ENCODE measurements around the gene SEMA3A.

The SEMA3A gene

DNA sequence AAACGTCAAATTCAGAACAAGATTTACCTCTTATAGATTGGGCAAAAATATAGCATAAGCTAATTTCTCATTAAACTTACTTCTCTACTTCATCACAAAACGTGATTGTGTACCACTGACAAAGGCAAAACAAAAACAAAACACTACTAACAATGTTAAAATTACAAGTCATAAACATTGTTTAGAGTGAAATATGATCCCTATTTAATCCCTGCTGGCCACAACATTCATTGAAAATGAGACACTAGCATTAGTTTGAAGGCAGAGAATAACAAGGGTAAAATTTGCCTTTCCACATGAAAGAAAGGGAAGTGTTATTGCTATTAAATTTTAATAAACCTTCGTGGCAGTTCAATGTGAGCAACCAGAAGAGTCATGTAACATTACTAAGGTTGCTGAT is 45.0 kb downstream of the SEMA3A start:
- in situ Hi-C loops (cut with HindIII; ENCODE audit: low sequenced_read_pairs), result no loop called here
- TF ChIP-seq, protein P1, sequence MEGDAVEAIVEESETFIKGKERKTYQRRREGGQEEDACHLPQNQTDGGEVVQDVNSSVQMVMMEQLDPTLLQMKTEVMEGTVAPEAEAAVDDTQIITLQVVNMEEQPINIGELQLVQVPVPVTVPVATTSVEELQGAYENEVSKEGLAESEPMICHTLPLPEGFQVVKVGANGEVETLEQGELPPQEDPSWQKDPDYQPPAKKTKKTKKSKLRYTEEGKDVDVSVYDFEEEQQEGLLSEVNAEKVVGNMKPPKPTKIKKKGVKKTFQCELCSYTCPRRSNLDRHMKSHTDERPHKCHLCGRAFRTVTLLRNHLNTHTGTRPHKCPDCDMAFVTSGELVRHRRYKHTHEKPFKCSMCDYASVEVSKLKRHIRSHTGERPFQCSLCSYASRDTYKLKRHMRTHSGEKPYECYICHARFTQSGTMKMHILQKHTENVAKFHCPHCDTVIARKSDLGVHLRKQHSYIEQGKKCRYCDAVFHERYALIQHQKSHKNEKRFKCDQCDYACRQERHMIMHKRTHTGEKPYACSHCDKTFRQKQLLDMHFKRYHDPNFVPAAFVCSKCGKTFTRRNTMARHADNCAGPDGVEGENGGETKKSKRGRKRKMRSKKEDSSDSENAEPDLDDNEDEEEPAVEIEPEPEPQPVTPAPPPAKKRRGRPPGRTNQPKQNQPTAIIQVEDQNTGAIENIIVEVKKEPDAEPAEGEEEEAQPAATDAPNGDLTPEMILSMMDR (IDR thresholded peaks at IDR 0.05; ENCODE audit: low read depth, low read length), result no peak
- DNase-seq (ENCODE audit: low read depth, low spot score), result no peak

DNA sequence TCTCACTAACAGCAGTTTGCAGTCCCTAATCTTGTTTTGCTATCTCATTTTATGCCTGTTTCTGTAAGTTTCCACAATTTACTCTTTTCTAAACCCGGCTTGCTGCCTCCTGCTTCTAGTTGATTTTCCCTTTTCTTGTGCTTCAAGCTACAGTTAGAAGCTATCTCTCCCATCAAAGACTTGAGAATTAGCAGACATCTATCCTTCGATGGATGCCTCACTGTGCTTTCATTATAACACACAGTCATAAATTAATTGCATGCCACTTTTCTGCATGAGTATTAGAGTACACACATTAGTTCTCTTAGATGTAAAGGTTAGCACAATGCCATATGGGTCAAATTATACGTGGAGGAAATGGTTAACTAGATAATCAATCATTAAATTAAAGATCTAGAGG is 48.7 kb downstream of the SEMA3A start:
- no peak for DNase-seq (ENCODE audit: low read depth, low spot score)
- no peak overlapping the region for H3K4me3 ChIP-seq (ENCODE audit: low read depth, low read length)
- TF ChIP-seq, protein P1 (IDR thresholded peaks at IDR 0.05; ENCODE audit: low read depth, low read length), result no peak
- in situ Hi-C loops (cut with HindIII; ENCODE audit: low sequenced_read_pairs), result no loop called here

More for the DNA sequence above, 45.0 kb downstream of the SEMA3A start:
- no peak overlapping the region for H3K4me3 ChIP-seq (ENCODE audit: low read depth, low read length)

DNA sequence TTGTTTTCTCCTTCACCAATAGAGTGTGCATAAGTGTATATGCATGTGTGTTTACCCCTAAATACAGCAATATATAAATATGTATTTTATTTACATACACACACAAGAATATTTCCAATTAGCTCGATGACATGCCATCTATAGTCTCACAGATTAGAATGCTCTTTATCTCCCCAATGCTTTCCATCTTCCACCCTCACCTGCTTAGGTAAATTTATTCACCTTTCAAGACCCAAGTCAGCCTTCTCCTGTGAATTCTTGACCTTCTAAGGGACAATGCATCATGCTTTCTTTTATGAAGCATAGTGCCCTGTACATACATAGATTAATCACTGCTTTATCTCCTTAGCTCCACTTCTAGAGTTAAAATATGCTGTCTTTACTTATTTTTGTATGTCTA is 49.7 kb downstream of the SEMA3A start:
- in situ Hi-C loops (cut with HindIII; ENCODE audit: low sequenced_read_pairs), result no loop called here
- TF ChIP-seq, protein P1 (IDR thresholded peaks at IDR 0.05; ENCODE audit: low read depth, low read length), result no peak
- H3K4me3 ChIP-seq (ENCODE audit: low read depth, low read length), result no peak overlapping the region
- no peak for DNase-seq (ENCODE audit: low read depth, low spot score)

DNA sequence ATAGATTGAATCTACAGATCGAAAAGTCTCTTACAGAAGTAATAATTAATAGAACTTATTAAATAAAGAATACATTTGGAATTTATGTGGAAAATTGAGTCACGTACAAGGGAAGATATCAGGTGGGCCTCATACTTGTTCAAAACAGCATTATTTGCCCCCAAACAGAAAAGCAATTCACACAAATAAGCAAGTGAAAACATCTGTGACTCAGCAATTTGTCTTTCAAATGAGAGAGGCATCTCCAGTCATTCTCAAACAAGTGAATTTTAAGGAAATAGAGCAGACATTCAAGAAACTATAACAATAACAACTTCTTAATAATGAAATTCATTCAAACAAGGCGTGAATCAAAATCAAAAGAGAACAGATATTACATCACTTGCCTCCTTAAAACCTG is 50.1 kb downstream of the SEMA3A start:
- no peak for DNase-seq (ENCODE audit: low read depth, low spot score)
- no peak overlapping the region for H3K4me3 ChIP-seq (ENCODE audit: low read depth, low read length)
- in situ Hi-C loops (cut with HindIII; ENCODE audit: low sequenced_read_pairs), result no loop called here
- TF ChIP-seq, protein P1 (IDR thresholded peaks at IDR 0.05; ENCODE audit: low read depth, low read length), result no peak

DNA sequence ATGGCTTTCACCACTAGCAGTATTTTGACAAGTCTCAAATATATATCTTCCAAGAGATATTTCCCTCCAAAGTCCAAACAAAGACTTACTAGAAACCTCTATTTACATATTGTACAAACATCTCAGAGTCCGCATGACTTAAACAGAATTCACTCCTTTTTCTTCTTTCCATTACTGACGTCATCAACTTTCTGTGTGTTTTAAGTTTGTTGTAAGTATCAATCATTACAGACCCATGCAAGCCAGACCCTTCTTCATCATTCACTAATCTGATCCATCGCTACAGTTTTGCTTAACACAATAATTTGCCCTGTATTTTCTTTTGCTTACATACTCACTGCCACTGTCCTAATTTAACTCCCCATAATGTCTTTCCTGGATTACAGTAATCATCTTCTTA is 51.9 kb downstream of the SEMA3A start:
- TF ChIP-seq, protein P1 (IDR thresholded peaks at IDR 0.05; ENCODE audit: low read depth, low read length), result no peak
- no peak overlapping the region for H3K4me3 ChIP-seq (ENCODE audit: low read depth, low read length)
- in situ Hi-C loops (cut with HindIII; ENCODE audit: low sequenced_read_pairs), result no loop called here
- DNase-seq (ENCODE audit: low read depth, low spot score), result no peak

DNA sequence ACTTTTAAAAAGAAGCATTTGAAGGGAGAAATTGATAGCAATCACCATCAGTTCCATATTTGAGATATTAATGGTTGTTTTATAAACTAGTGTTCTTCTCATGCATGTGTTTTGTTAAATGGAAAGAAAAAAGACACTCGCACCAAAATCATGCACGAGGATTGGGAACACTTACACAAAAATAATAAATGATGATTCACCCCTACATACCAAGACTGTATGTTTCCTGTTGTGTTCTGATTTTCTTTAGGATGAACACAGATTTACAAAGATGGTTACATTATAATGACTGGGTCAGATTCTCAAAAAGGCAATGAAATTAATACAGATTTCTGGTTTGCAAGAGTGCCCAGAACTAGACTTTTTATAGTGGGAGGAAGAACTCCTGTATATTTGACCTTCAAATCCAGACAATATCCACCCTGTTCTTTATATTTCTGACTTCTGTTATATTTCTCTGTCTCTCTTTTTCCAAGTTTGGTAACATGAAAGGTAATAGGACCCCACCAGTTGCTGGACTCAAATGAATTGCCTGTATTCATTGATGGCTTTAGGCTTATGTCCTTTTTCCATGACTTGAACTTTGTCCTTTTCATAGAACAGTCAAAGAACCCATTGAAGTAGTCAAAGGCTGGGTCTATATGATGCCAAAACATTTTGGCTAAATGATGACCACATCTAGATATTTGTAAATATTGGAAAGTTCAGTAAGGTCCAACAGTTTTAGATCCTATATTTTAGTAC is 54.4 kb downstream of the SEMA3A start:
- TF ChIP-seq, protein P1 (IDR thresholded peaks at IDR 0.05; ENCODE audit: low read depth, low read length), result no peak
- H3K4me3 ChIP-seq (ENCODE audit: low read depth, low read length), result no peak overlapping the region
- in situ Hi-C loops (cut with HindIII; ENCODE audit: low sequenced_read_pairs), result no loop called here
- DNase-seq (ENCODE audit: low read depth, low spot score), result peak; percentile 34

All from astrocyte of the spinal cord (primary cell).